WTC11 (cell line): ENCODE results near the gene RASAL3.

Source experiments
- ARID4B ChIP-seq: sonication (generic); formaldehyde crosslinking; IDR thresholded peaks from 2 replicates; pipeline ENCODE4 v1.8.0; 2023; ENCODE audit warnings: missing genetic modification reagents, mild to moderate bottlenecking, borderline replicate concordance
- ATF6 ChIP-seq: sonication (generic); formaldehyde crosslinking; IDR thresholded peaks from 2 replicates; pipeline ENCODE4 v1.8.1; 2023; ENCODE audit warnings: mild to moderate bottlenecking, missing genetic modification reagents
- CREM ChIP-seq: sonication (generic); formaldehyde crosslinking; IDR thresholded peaks from 2 replicates; pipeline ENCODE4 v1.8.1; 2022; ENCODE audit warnings: mild to moderate bottlenecking, missing genetic modification reagents, moderate library complexity
- CTCF ChIP-seq: fragments of 200-600 bp; IDR thresholded peaks from 2 replicates; pipeline ENCODE4 v1.8.0; 2022; ENCODE audit warnings: antibody characterized with exemption
- FOXP1 ChIP-seq: sonication (generic); formaldehyde crosslinking; IDR thresholded peaks from 2 replicates; pipeline ENCODE4 v1.8.0; 2022; ENCODE audit warnings: missing genetic modification reagents, mild to moderate bottlenecking, moderate library complexity, borderline replicate concordance
- JUN ChIP-seq: sonication (generic); formaldehyde crosslinking; IDR thresholded peaks from 2 replicates; pipeline ENCODE4 v1.8.0; 2023; ENCODE audit warnings: mild to moderate bottlenecking, missing genetic modification reagents
- NFE2L1 ChIP-seq: sonication (generic); formaldehyde crosslinking; IDR thresholded peaks from 2 replicates; pipeline ENCODE4 v1.8.1; 2023; ENCODE audit warnings: missing genetic modification reagents
- NR2C2 ChIP-seq: sonication (generic); formaldehyde crosslinking; IDR thresholded peaks from 2 replicates; pipeline ENCODE4 v1.8.0; 2022; ENCODE audit warnings: mild to moderate bottlenecking, missing genetic modification reagents
- SMAD4 ChIP-seq: sonication (generic); formaldehyde crosslinking; IDR thresholded peaks from 2 replicates; pipeline ENCODE4 v1.8.0; 2022; ENCODE audit warnings: mild to moderate bottlenecking, missing genetic modification reagents
- SOX15 ChIP-seq: fragments of 250-450 bp; sonication (Bioruptor Pico); IDR thresholded peaks from 2 replicates; pipeline ENCODE4 v1.9.0; 2021; ENCODE audit warnings: mild to moderate bottlenecking
- TEAD4 ChIP-seq: sonication (generic); formaldehyde crosslinking; IDR thresholded peaks from 2 replicates; pipeline ENCODE4 v1.8.0; 2022; ENCODE audit warnings: mild to moderate bottlenecking, missing genetic modification reagents
- ZNF416 ChIP-seq: fragments of 250-450 bp; sonication (Bioruptor Pico); IDR thresholded peaks from 2 replicates; pipeline ENCODE4 v1.9.0; 2021; ENCODE audit warnings: mild to moderate bottlenecking, inconsistent platforms
- ZNF423 ChIP-seq: fragments of 250-450 bp; sonication (Bioruptor Pico); IDR thresholded peaks from 2 replicates; pipeline ENCODE4 v2.1.2; 2022; ENCODE audit warnings: mild to moderate bottlenecking, moderate library complexity
- ZSCAN18 ChIP-seq: fragments of 250-450 bp; sonication (Bioruptor Pico); IDR thresholded peaks from 2 replicates; pipeline ENCODE4 v2.1.2; 2022; ENCODE audit warnings: mild to moderate bottlenecking, moderate library complexity

GRCh38 chr19:15463861-15464371 lies 428 bp downstream of the RASAL3 start:
- TF ChIP-seq SOX15 = no peak
- TF ChIP-seq CREM (CRISPR knock-in tag) = no peak
- no peak for TF ChIP-seq CTCF
- no peak for TF ChIP-seq TEAD4 (CRISPR knock-in tag)
- TF ChIP-seq ATF6 = no peak
- no peak for TF ChIP-seq ZSCAN18
- TF ChIP-seq NFE2L1 (CRISPR knock-in tag) = no peak
- TF ChIP-seq ARID4B = no peak
- TF ChIP-seq NR2C2 (CRISPR knock-in tag) = no peak
- no peak for TF ChIP-seq FOXP1
- TF ChIP-seq JUN = no peak
- no peak for TF ChIP-seq ZNF416 (CRISPR knock-in tag)
- TF ChIP-seq SMAD4 (CRISPR knock-in tag) = no peak
- TF ChIP-seq ZNF423 (CRISPR knock-in tag) = no peak
